C1 segment of cervical spinal cord (tissue), 14 donors: ENCODE results near the gene C2CD3.

ENCODE experiments used
- DNase-seq, 14 donors: peaks; one replicate each; lab custom pipeline; 2025; lab: John Stamatoyannopoulos, UW

C2CD3 gene

DNA sequence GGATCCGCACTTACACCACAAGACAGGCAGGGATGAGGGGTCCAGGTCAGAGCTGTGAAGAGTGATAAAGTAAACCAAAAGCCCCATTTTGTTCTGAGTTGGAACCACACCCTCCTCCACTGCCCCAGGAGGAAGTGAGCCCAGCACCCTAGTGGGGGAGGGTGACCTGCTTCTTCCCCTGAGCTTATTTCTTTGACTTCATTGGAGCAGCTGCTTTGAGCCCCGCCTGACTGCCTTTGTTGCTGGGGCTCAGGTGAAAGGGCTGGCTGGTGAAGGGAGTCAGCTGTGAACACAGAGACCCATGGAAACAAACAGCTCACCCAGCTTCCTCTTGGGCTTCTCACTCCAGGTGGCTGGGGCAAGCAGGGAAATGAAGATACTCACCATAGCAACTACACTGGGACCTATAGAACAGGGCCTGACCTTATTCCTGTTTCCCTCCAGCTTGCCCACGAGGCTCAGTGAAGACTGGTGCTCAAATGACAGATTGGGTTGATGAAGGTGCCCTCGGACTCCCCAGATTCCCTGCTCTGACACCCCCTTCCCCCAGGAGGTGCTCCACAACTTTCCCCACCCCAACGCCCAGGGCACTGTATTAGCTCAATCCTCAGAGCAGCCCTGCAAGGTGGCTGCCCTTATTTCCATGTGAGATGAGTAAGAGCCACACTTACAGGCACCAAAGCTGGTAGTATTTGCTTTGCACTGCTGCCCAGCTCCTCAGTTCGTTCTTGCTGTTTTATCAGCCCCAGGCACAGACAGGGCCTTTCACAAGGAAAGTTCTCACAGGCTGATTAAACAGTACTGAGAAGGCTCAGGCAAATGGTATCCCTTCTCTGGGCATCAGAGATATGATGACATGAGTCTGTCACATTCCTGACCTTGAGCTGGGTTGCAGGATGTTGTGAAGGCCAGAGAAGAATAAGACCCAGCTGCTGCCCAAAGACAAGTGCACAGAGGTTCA lies 190.5 kb downstream of the C2CD3 start:
- DNase-seq, result peak in 6 of 14 donors; percentile 15 to 28 (median 18)

GRCh38 chr11:73978576-73979086 lies 192.2 kb downstream of the C2CD3 start:
- DNase-seq, result no peak

- DNase-seq, result no peak
Observed at GRCh38 chr11:73977856-73978519, 192.8 kb downstream of the C2CD3 start.

GRCh38 chr11:73976451-73977151 lies 194.2 kb downstream of the C2CD3 start:
- no peak for DNase-seq

- no peak for DNase-seq
Observed at GRCh38 chr11:73975479-73975757, 195.4 kb downstream of the C2CD3 start.

DNA sequence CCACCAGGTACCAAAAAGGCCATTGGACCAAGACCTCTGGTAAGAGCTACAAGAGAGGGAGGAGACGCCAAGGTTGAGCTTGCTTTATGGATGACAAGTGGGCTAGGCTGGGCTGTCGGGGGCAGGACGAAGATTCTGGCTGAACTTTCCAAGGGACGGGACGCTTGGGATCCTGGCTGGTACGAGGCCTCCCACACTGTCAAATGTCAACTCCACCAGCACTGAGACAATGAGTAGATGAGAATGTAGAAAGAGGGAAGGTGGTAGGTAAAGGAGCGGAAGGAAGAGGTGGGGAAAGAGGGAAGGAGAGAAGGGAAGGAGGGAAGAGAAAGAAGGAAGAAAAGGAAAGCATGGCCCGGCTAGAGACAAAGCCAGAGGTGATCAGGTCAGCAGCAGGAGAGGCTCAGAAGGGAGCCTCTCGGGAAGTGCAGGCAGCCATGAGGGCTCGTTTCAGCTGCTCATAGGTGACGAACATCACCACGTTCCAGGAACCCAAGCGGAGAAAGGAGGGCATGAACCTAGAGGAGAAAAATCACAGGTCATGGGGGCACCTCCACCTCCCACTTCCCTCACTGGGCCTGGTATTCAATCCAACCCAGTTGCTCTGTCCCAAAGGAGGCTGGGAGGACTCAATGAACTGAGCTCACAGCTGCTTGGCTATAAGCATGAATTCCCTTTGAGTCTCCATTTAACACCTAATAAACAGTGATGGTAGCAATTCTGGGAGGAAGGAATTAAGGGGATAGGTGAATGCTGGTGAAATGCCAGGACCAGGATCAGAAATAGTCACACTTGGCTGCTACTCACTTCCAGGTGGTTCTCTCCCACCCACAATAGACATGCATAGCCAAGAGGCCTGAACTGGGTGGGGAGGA lies 196.0 kb downstream of the C2CD3 start:
- DNase-seq, result no peak

- no peak for DNase-seq
Observed at GRCh38 chr11:73972620-73973449, 198.0 kb downstream of the C2CD3 start.

DNA sequence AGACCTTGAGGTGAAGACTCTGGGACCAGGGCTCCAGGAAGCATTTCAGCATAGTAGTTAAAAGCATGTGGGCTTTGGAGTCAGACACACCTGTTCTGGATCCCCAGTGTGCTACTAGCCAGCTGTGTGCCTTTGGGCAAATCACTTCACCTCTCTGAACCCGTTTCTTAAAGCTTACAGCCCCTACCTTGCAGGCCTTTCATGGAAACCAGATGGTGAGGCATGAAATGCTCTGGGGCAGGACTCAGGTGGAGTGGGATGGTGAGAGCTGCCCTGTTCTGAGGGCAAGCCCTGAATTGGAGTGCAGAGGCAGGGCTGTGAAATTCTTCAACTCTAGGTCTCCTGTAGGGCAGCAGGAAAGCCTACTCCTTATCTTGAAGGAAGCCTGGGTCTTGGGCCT lies 198.6 kb downstream of the C2CD3 start:
- DNase-seq, result no peak

- DNase-seq, result no peak
Observed at GRCh38 chr11:73971175-73971719, 199.6 kb downstream of the C2CD3 start.

DNA sequence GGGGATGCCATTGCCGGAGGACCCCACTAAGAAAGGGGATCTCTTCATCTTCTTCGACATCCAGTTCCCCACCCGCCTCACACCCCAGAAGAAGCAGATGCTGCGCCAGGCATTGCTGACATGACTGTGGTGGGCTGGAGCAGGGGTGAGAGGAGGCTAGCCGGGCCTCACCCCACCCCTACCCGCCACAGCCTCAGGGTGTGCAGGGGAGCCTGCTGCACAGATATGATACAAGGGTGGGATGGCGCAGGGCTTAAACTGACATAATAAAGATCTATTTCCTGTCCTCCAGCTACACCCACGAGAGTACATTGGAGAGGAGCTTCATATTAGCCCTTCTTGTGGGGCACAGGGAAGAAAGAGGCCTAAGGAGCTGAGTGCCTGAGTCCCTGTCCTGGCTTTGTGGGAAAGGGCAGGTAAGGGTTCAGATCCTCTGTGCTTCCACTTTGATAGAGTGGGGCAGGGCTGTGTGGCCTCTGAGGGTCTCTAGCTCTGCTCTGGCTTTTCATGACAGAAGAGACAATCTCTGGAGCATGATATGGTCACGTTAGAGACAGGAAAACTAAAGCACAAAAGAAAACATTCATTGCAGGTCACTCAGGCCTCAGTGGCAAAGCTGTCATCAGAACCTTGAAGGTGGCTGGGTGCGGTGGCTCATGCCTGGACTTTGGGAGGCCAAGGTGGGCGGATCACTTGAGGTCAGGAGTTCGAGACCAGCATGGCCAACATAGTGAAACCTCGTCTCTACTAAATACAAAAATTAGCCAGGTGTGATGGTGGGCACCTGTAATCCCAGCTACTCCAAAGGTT lies 200.6 kb downstream of the C2CD3 start:
- no peak for DNase-seq

DNA sequence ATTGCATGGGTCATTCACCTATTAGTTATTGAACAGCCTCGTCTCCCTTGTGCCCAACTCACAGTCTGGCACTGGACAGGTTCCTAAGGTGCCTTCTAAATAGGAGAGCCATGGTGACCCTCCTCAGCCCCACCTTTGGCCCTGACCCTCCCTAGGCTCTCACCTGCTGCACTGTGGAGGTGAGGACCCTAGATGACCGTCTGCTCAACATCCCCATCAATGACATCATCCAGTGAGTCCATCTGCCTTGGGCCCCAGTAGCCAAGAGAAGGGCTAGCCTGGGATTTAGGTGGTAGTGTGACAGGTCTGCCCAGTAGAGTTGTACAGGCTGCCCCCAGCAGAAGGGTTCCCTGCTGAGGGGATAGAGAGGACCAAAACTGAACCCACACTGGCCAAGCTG lies 201.7 kb downstream of the C2CD3 start:
- no peak for DNase-seq

DNA sequence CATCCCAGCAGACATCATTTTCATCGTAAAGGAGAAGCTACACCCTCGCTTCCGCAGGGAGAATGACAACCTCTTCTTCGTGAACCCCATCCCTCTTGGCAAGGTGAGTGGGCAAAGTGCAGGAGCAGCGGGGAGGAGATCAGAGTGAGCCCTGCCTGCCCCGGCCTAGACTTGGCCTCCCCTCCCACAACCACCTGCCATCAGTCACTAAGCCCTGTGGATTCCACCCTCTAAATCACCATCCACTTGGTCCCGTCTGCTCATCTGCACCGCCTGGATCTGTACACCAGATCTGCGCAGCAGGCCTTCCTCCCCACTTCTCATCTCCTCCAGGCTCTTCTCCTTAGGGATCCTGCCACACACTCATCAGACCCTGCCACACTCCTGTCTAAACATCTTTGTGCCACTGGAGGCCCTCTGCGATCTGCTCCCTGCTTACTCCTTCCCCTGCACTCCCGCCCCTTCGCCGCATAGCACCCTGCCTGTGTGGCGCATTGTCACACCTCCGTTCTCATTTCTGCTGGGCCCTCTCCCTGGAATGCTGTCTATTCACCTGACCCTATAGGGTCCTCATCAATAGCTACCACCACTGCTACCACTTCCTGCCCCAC lies 202.3 kb downstream of the C2CD3 start:
- no peak for DNase-seq

DNA sequence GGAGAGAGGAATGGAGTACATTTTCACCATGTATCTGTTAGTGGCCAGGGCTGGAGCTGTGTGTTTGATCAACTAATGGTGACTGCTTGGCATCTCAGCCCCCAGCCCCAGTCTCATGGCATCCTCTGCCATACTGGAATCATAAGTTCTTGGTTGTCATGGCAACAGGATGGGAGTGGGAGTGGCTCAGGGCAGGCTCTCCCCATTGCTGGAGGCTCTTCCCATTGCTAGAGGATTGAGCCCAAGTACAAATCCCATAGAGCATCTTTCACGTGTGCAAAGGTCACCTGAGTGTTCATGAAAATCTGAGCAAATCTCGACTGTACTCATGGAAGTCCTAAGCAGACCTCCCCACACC lies 205.1 kb downstream of the C2CD3 start:
- no peak for DNase-seq

DNA sequence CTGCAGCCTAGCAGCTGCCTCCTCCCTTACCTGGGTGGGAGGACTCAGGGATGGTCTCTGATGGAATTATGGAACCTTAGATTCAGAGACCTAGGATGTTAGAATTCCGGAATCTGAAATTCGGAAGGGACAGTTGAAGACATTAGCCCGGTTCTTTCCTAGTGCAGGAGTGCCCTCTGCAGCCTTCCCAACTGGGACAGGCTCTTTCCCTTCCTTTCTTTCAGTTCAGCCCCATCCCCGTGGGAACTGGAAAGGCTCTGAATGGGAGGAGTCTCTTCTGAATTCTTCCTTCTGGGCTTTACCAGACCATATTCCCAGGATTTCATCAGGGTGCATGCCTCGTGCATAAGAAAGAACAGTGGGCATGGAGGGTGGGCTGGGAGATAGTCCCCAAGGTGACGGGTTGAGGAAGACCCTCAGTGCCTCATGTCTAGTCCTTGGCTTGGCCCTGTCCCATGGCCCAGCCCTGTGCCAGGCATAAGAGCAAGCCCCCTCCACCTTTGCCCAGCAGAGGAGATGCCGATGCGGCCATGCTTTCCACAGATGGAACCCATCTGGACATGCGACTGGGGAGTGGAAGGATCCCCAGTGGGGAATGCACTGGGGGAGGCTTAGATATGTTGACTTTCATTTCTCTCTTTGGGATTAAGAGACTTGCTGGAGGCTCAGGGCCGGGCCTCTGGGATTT lies 205.6 kb downstream of the C2CD3 start:
- no peak for DNase-seq

GRCh38 chr11:73963861-73964260 lies 206.9 kb downstream of the C2CD3 start:
- DNase-seq, result no peak
